SU-DHL-6 (cell line): ENCODE data around the gene EPYC.
A peak's percentile ranks its signal among the peaks of the same experiment; 100 is the strongest.

Experiments used
- H2AFZ ChIP-seq: fragments of 200-600 bp; sonication (generic); 2 replicates; pipeline ENCODE4 v1.6.1; 2014; ENCODE audit warnings: low read depth, mild to moderate bottlenecking, moderate library complexity, mixed read lengths, antibody characterized with exemption, low read length; ENCODE audit not compliant: severe bottlenecking
- H3F3A ChIP-seq: fragments of 200-600 bp; shearing (Covaris generic); 2 replicates; pipeline ENCODE4 v1.6.0; 2016; ENCODE audit warnings: antibody characterized with exemption, mild to moderate bottlenecking; ENCODE audit not compliant: insufficient read depth
- H3K27ac ChIP-seq: fragments of 200-600 bp; sonication (generic); 2 replicates; pipeline ENCODE4 v1.5.1; 2016; ENCODE audit warnings: low read depth, mild to moderate bottlenecking, low read length, moderate library complexity, mixed read lengths
- H3K27me3 ChIP-seq: fragments of 200-600 bp; sonication (generic), shearing (Covaris generic); 2 replicates; pipeline ENCODE4 v1.6.0; 2014; ENCODE audit warnings: mild to moderate bottlenecking, low read length
- H3K36me3 ChIP-seq: fragments of 200-600 bp; sonication (generic); 2 replicates; pipeline ENCODE4 v1.6.1; 2014; ENCODE audit warnings: mild to moderate bottlenecking, low read length, mixed read lengths
- H3K4me2 ChIP-seq: fragments of 300-600, 200-600 bp; shearing (Covaris generic), sonication (generic); 2 replicates; pipeline ENCODE4 v1.6.0; 2014; ENCODE audit warnings: low read length, low read depth, mild to moderate bottlenecking; ENCODE audit not compliant: poor library complexity, severe bottlenecking
- H3K4me3 ChIP-seq: fragments of 200-600 bp; sonication (generic); 2 replicates; pipeline ENCODE4 v1.5.1; 2014; ENCODE audit warnings: antibody characterized with exemption, low read length, mild to moderate bottlenecking, mixed read lengths; ENCODE audit not compliant: insufficient read depth, poor library complexity, severe bottlenecking
- H3K79me2 ChIP-seq: fragments of 200-600 bp; sonication (generic); 2 replicates; pipeline ENCODE4 v1.6.1; 2014; ENCODE audit warnings: mild to moderate bottlenecking, low read length, moderate library complexity; ENCODE audit not compliant: insufficient read depth
- H3K9ac ChIP-seq: fragments of 200-600 bp; sonication (generic); 2 replicates; pipeline ENCODE4 v1.7.0; 2014; ENCODE audit warnings: mild to moderate bottlenecking, low read length
- H3K9me2 ChIP-seq: fragments of 200-600 bp; sonication (generic); replicated peaks from 2 replicates; pipeline ENCODE4 v1.6.1; 2014; ENCODE audit warnings: low read length; ENCODE audit not compliant: insufficient read depth
- H3K9me3 ChIP-seq: fragments of 200-600 bp; sonication (generic); 2 replicates; pipeline ENCODE4 v1.6.1; 2014; ENCODE audit warnings: low read length, mixed read lengths; ENCODE audit not compliant: insufficient read depth
- H4K20me1 ChIP-seq: fragments of 200-600 bp; sonication (generic); 2 replicates; pipeline ENCODE4 v1.6.1; 2014; ENCODE audit warnings: low read depth, mild to moderate bottlenecking, antibody characterized with exemption, low read length, moderate library complexity, mixed read lengths
- CTCF ChIP-seq: fragments of 200-600 bp; sonication (generic); IDR thresholded peaks from one replicate; pipeline ENCODE4 v1.5.1; 2017; ENCODE audit warnings: antibody characterized with exemption, mild to moderate bottlenecking, low read length, moderate library complexity; ENCODE audit not compliant: insufficient read depth, poor library complexity, severe bottlenecking
- EZH2phosphoT487 ChIP-seq: fragments of 200-600 bp; sonication (generic), shearing (Covaris generic); conservative IDR thresholded peaks from 2 replicates; pipeline ENCODE4 v1.6.1; 2018; ENCODE audit warnings: mild to moderate bottlenecking, antibody characterized with exemption, low read length, moderate library complexity, mixed read lengths

EPYC gene

DNA sequence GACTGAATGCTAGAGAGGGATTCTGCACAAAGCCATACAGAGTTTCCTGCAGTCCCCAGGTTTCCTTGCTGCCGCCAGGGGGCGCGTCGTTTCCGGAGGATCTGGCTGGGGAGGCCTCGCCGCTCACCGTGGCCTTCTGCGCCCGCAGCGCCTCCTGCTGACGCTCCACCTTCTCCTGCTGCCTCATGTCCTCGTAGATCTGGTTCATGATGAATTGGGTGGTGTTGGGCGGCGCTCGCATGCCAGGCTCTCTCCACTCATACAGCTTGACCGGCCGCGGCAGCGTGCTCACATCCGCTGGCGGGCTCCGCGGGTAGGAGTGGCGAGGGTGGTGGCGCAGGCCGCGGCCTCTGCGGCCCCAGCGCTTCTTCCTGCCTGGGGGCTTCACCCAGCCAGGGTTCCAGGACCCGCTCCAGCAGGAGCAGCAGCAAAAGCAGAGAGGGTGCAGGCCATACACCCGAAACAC, 50.8 kb downstream of the EPYC start:
- Histone ChIP-seq H3F3A (no peaks in the 10 kb centered on the region), H3K27me3 (no peaks in the 10 kb centered on the region), H3K9me2 (no peaks in the 10 kb centered on the region), H3K4me2 (no peak overlapping the region), H2AFZ (no peak overlapping the region), H3K36me3 (no peaks in the 10 kb centered on the region), H3K4me3 (no peak overlapping the region), H3K27ac (no peak overlapping the region), H3K9me3 (no peaks in the 10 kb centered on the region), H4K20me1 (no peaks in the 10 kb centered on the region), H3K9ac (no peak overlapping the region), H3K79me2 (no peaks in the 10 kb centered on the region)
- no peak for TF ChIP-seq EZH2phosphoT487
- TF ChIP-seq CTCF: peak; percentile 96

GRCh38 chr12:90951432-90952105, 53.2 kb downstream of the EPYC start:
- no peaks in the 10 kb centered on the region for H4K20me1 ChIP-seq
- TF ChIP-seq CTCF (no peak), EZH2phosphoT487 (no peak)
- H3F3A ChIP-seq: no peaks in the 10 kb centered on the region
- H3K9ac ChIP-seq: no peak overlapping the region
- no peak overlapping the region for H3K4me3 ChIP-seq
- no peaks in the 10 kb centered on the region for H3K27me3 ChIP-seq
- H3K4me2 ChIP-seq: no peak overlapping the region
- H2AFZ ChIP-seq: no peak overlapping the region
- H3K9me2 ChIP-seq: no peaks in the 10 kb centered on the region
- no peaks in the 10 kb centered on the region for H3K79me2 ChIP-seq
- no peaks in the 10 kb centered on the region for H3K9me3 ChIP-seq
- no peaks in the 10 kb centered on the region for H3K36me3 ChIP-seq
- H3K27ac ChIP-seq: no peak overlapping the region

- H2AFZ ChIP-seq: no peak overlapping the region
- no peaks in the 10 kb centered on the region for H3K79me2 ChIP-seq
- TF ChIP-seq EZH2phosphoT487: no peak
- no peak for TF ChIP-seq CTCF
- H3K4me2 ChIP-seq: no peak overlapping the region
- H3F3A ChIP-seq: no peaks in the 10 kb centered on the region
- H3K9me3 ChIP-seq: no peaks in the 10 kb centered on the region
- no peaks in the 10 kb centered on the region for H3K9me2 ChIP-seq
- no peaks in the 10 kb centered on the region for H3K27me3 ChIP-seq
- no peak overlapping the region for H3K27ac ChIP-seq
- no peak overlapping the region for H3K4me3 ChIP-seq
- H3K36me3 ChIP-seq: no peaks in the 10 kb centered on the region
- no peak overlapping the region for H3K9ac ChIP-seq
- no peaks in the 10 kb centered on the region for H4K20me1 ChIP-seq
These were observed 56.9 kb downstream of the EPYC start for GRCh38 chr12:90947869-90948268.
